Measurements from ENCODE around the gene INPPL1. TPM values are rescaled to one million over a fixed set of nuclear protein-coding genes. Genes with fewer than 3 reads are reported as not detected.

Gene INPPL1
- total RNA-seq, 1 donor from 2014 or later: 214 TPM

DNA sequence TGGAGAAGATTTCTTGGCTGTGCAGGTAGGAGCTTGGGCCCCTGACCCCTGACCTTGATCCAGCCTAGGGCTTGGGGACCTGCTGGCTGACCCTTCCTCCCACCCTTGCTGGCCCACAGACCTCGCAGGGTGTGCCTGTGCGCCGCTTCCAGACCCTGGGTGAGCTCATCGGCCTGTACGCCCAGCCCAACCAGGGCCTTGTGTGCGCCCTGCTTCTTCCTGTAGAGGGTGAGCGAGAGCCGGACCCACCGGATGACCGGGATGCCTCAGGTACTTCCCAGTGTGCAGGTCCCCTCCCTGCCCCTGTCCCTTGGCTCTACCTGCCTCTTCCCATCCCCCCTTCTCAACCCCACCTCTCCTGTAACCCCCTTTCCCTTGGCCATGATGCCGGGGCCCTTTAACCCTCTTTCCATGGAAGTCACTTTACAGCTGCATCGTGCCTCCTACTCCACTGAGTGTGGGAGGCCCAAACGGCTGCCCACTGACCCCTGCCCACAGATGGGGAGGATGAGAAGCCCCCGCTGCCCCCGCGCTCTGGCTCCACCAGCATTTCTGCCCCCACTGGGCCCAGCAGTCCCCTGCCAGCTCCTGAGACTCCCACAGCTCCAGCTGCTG, 3.8 kb downstream of the INPPL1 start:
- H3K27ac Mint-ChIP-seq (ENCODE audit: unreplicated experiment): no peak overlapping the region
- H3K27me3 Mint-ChIP-seq (ENCODE audit: low read depth): no peaks in the 10 kb centered on the region
- DNase-seq (ENCODE audit: low spot score): peak; percentile 91
- peaks cover 36% of the 10 kb centered on the region for H3K36me3 Mint-ChIP-seq (ENCODE audit: low read depth)
- H3K4me3 Mint-ChIP-seq (ENCODE audit: unreplicated experiment): no peak overlapping the region
- H3K4me1 Mint-ChIP-seq (ENCODE audit: low read depth): peaks cover 34% of the 10 kb centered on the region
- TF ChIP-seq, protein P1, sequence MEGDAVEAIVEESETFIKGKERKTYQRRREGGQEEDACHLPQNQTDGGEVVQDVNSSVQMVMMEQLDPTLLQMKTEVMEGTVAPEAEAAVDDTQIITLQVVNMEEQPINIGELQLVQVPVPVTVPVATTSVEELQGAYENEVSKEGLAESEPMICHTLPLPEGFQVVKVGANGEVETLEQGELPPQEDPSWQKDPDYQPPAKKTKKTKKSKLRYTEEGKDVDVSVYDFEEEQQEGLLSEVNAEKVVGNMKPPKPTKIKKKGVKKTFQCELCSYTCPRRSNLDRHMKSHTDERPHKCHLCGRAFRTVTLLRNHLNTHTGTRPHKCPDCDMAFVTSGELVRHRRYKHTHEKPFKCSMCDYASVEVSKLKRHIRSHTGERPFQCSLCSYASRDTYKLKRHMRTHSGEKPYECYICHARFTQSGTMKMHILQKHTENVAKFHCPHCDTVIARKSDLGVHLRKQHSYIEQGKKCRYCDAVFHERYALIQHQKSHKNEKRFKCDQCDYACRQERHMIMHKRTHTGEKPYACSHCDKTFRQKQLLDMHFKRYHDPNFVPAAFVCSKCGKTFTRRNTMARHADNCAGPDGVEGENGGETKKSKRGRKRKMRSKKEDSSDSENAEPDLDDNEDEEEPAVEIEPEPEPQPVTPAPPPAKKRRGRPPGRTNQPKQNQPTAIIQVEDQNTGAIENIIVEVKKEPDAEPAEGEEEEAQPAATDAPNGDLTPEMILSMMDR (IDR thresholded peaks at IDR 0.05): peak; percentile 14
- H3K9me3 Mint-ChIP-seq (ENCODE audit: low read depth): no peaks in the 10 kb centered on the region

DNA sequence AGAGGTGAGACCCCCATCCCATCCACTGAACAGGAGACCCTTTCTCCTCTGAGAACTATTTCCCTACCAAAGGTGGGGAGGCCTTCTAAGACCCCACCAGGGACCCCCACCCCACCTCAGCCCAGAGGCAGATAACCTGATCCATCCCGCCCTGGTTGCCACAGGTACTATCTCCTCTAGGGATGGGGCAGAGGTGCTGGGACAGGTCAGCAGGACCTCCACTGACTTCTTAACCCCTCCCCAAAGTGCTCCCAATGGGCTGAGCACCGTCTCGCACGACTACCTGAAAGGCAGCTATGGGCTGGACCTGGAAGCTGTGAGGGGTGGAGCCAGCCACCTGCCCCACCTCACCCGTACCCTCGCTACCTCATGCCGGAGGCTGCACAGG, 4.3 kb downstream of the INPPL1 start:
- TF ChIP-seq, protein P1 (IDR thresholded peaks at IDR 0.05): no peak
- Mint-ChIP-seq H3K27ac (ENCODE audit: unreplicated experiment) (no peak overlapping the region), H3K27me3 (ENCODE audit: low read depth) (no peaks in the 10 kb centered on the region), H3K4me1 (ENCODE audit: low read depth) (peaks cover 34% of the 10 kb centered on the region), H3K4me3 (ENCODE audit: unreplicated experiment) (no peak overlapping the region), H3K9me3 (ENCODE audit: low read depth) (no peaks in the 10 kb centered on the region), H3K36me3 (ENCODE audit: low read depth) (peaks cover 40% of the 10 kb centered on the region)
- DNase-seq (ENCODE audit: low spot score): peak; percentile 79

DNA sequence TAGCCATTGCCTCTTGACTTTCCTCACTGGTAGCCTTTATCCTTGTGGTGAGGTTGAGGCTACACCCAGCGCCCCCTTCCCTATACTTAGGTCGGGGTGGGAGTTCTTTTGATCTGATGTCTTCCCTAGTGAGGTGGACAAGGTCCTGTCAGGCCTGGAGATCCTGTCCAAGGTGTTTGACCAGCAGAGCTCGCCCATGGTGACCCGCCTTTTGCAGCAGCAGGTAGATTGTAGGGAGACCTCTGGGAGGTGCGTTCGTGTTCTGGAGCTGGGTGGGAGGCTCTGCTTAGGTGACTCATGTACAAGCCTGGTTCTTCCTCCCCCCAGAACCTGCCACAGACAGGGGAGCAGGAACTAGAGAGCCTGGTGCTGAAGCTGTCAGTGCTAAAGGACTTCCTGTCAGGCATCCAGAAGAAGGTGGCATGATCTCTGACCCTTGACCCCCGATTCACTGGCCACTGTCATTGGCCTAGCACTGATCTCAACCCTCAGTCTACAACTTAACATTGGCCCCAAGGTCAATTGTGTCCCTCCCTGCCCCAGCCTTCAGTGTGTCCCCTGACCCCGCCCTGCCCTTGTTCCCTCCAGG, 4.9 kb downstream of the INPPL1 start:
- H3K4me1 Mint-ChIP-seq (ENCODE audit: low read depth): peaks cover 34% of the 10 kb centered on the region
- H3K36me3 Mint-ChIP-seq (ENCODE audit: low read depth): peaks cover 45% of the 10 kb centered on the region
- H3K4me3 Mint-ChIP-seq (ENCODE audit: unreplicated experiment): no peak overlapping the region
- H3K9me3 Mint-ChIP-seq (ENCODE audit: low read depth): no peaks in the 10 kb centered on the region
- no peaks in the 10 kb centered on the region for H3K27me3 Mint-ChIP-seq (ENCODE audit: low read depth)
- DNase-seq (ENCODE audit: low spot score): no peak
- TF ChIP-seq, protein P1 (IDR thresholded peaks at IDR 0.05): no peak
- no peak overlapping the region for H3K27ac Mint-ChIP-seq (ENCODE audit: unreplicated experiment)

DNA sequence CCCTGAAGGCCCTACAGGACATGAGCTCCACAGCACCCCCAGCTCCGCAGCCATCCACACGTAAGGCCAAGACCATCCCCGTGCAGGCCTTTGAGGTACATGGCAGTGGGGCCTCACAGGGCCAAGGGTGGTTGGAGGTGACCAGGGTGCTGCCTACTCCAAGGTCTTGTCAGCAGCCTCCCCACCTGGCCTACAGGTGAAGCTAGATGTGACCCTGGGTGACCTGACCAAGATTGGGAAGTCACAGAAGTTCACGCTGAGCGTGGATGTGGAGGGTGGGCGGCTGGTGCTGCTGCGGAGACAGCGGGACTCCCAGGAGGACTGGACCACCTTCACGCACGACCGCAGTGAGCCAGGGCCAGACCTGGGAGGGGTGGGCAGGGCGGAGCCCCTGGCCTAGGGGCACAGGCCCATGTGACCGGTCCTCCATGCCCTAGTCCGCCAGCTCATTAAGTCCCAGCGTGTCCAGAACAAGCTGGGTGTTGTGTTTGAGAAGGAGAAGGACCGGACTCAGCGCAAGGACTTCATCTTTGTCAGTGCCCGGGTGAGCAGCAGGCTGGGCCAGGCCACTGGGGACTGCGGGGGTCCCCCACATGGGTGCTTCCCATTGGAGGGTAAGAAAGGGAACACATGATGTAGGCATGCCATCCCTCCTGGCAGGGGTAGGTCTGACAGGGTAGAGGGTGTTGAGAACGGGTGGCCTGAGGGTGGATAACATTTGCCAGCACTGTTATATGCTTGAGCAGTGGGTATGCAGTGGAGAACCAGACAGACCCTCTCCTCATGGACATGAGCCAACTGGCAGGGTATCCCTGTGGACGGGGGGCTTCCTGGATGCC, 5.6 kb downstream of the INPPL1 start:
- Mint-ChIP-seq H3K27ac (ENCODE audit: unreplicated experiment) (no peak overlapping the region), H3K9me3 (ENCODE audit: low read depth) (no peaks in the 10 kb centered on the region), H3K36me3 (ENCODE audit: low read depth) (peaks cover 49% of the 10 kb centered on the region), H3K27me3 (ENCODE audit: low read depth) (no peaks in the 10 kb centered on the region), H3K4me1 (ENCODE audit: low read depth) (peaks cover 33% of the 10 kb centered on the region), H3K4me3 (ENCODE audit: unreplicated experiment) (no peak overlapping the region)
- TF ChIP-seq, protein P1 (IDR thresholded peaks at IDR 0.05): no peak
- DNase-seq (ENCODE audit: low spot score): peak; percentile 83

DNA sequence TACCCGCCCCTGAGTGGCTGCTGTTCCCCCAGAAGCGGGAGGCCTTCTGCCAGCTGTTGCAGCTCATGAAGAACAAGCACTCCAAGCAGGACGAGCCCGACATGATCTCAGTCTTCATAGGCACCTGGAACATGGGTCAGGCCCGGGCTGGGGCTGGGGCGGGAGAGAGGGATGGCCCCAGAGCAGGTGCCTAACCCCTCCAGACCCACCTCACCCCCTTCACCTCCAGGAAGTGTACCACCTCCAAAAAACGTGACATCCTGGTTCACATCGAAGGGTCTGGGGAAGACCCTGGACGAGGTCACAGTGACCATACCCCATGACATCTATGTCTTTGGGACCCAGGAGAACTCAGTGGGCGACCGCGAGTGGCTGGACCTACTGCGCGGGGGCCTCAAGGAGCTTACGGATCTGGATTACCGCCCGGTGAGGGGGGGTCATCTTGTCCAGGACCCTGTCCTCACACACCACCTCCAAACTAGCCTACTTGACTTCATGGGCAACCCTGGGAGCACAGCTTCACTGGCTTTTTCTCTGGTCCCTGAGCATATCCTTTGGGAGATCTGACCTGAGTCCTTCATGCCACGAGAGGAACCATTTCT, 6.3 kb downstream of the INPPL1 start:
- Mint-ChIP-seq H3K4me1 (ENCODE audit: low read depth) (peaks cover 26% of the 10 kb centered on the region), H3K27ac (ENCODE audit: unreplicated experiment) (no peak overlapping the region), H3K4me3 (ENCODE audit: unreplicated experiment) (no peak overlapping the region), H3K9me3 (ENCODE audit: low read depth) (no peaks in the 10 kb centered on the region), H3K27me3 (ENCODE audit: low read depth) (no peaks in the 10 kb centered on the region), H3K36me3 (ENCODE audit: low read depth) (peaks cover 47% of the 10 kb centered on the region)
- TF ChIP-seq, protein P1 (IDR thresholded peaks at IDR 0.05): no peak
- DNase-seq (ENCODE audit: low spot score): peak; percentile 76
